MM.1S (cell line): ENCODE data around the gene ANKS3.

Experiments
- CTCF ChIP-seq: fragments of 300-600 bp; sonication (generic); IDR thresholded peaks from 2 replicates; pipeline ENCODE4 v1.5.1; 2016; ENCODE audit warnings: antibody characterized with exemption, low read length, mixed read lengths
- EZH2 ChIP-seq: fragments of 300-600 bp; sonication (generic); optimal IDR thresholded peaks from 2 replicates; pipeline ENCODE3; 2017; ENCODE audit warnings: low read depth, mild to moderate bottlenecking, antibody characterized with exemption, low read length, mixed read lengths

DNA sequence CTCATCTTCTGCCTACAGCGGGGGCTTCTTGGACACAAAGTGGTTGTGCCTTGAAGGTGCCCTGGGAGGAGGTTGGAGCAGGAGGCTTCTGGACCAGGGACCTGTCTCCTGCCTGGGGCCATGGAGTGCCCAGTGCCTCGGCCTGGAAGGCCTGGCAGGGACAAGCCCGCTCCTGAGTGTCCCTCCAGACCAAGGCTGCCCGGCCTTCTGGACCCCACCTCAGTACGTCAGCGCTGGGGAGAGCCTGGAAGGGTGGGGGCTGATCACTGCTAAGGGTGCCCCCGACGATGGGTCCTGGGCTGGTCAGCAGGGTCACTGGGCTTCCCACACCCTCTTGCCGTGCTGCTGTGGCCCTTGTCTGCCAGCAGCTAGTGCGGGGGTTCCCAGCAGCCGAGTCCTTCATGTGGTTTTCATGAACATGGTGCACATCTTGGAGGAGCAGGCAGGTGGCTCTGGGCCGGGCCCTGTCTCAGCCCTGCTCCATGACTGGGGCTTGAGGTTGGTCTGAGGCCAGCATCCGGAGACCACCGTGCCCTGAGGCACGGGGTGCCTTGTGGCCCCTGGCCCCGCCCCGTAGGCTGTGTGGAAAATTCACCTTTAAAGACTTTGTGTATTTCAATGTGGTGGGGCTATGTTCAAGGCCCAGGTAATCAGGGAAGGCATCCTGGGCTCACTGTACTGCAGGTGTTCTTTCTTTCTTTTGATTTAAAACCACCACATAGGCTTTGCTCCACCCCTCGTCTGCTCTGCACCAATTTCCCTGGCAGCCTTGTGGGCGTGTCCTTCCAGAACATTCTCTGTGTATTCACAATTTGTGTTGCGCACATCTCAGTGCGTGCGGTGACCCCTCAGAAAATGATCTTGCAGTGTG lies 87.1 kb downstream of the ANKS3 start:
- TF ChIP-seq CTCF, result no peak
- TF ChIP-seq EZH2, result no peak
